Sigmoid colon (tissue), 7 donors: Measurements from ENCODE around the gene GOLGA6L10. TPM values are rescaled to one million over a fixed set of nuclear protein-coding genes. Genes with fewer than 3 reads are reported as not detected.
"Not testable (repeated sequence)": the region's sequence is repeated elsewhere in the genome, so short reads cannot be mapped to it uniquely, and the experiment has no call there.

Experiments used
- DNase-seq: peaks from one replicate; pipeline ENCODE4 v3.0.0-alpha.2; 2019
- H3K27ac ChIP-seq, 4 donors: fragments of 200-600 bp; sonication (generic); one replicate each; pipeline ENCODE4 v1.5.1; 2016 to 2019; ENCODE audit warnings: mild to moderate bottlenecking in 1 of 4
- H3K27me3 ChIP-seq, 3 donors: fragments of 200-600 bp; sonication (generic); one replicate each; pipeline ENCODE4 v1.5.1; 2019; ENCODE audit warnings: mild to moderate bottlenecking in 1 of 3
- H3K36me3 ChIP-seq, 4 donors: fragments of 200-600 bp; sonication (generic); one replicate each; pipeline ENCODE4 v1.5.1; 2016 to 2019
- H3K4me1 ChIP-seq, 4 donors: fragments of 200-600 bp; sonication (generic); one replicate each; pipeline ENCODE4 v1.5.1; 2017 to 2019
- H3K4me3 ChIP-seq, 4 donors: fragments of 200-600 bp; sonication (generic); one replicate each; pipeline ENCODE4 v1.5.1; 2017 to 2019; ENCODE audit warnings: mild to moderate bottlenecking in 2 of 4, moderate library complexity in 1 of 4
- H3K9me3 ChIP-seq, 4 donors: fragments of 200-600 bp in 3 of 4; sonication (generic) in 3 of 4; one replicate each; pipeline versions ENCODE4 v1.5.1 to v1.6.1; 2013 to 2019
- CTCF ChIP-seq, 4 experiments: fragments of 450-650 bp in 3 of 4; fragments of 200-600 bp in 1 of 4; IDR thresholded peaks; one replicate each; pipeline ENCODE4 v1.5.1; 2016 to 2019; ENCODE audit warnings: antibody characterized with exemption in 4 of 4, mild to moderate bottlenecking in 3 of 4, moderate library complexity in 2 of 4
- WGBS, 2 donors: extraction: QIAGEN DNeasy Blood & Tissue Kit; methylation state at CpG; one replicate each; pipeline ENCODE4 v1.1.7; 2013; 5-methylcytosine and 5-hydroxymethylcytosine counted together
- intact Hi-C: fragments of 100-400 bp; cut with DNase I; formaldehyde crosslinking; loops from one replicate; pipeline ENCODE4 v1.15.1; 2023
- polyA plus RNA-seq, 3 donors: library from polyadenylated mRNA; stranded (reverse); fragments of 200-250 nt; gene quantifications; one replicate each; pipeline ENCODE4 v1.2.3, GENCODE V29; 2013
- total RNA-seq, 4 donors: library from RNA; depleted of rRNA; stranded (reverse); fragments of >200 nt; gene quantifications; one replicate each; pipeline ENCODE4 v1.1.0, GENCODE V29; 2016
- donor health status: healthy with polysubstance abuse.
- donor health status: Bipolar disorder and iron deficiency.
- donor health status: healthy.

GOLGA6L10 gene
- total and polyA plus RNA-seq, 7 donors, result 0.60 to 3.0 (median 1.8) TPM

- H3K4me3 ChIP-seq, DNase-seq, H3K36me3 ChIP-seq, intact Hi-C loops, H3K4me1 ChIP-seq, H3K27me3 ChIP-seq, H3K27ac ChIP-seq, H3K9me3 ChIP-seq: not testable (repeated sequence)
- WGBS, 2 donors, result 93 to 98% methylated on average over 7 to 11 of the region's 12 CpGs
Observed at GRCh38 chr15:82344421-82344820, 4.9 kb downstream of the GOLGA6L10 start.

GRCh38 chr15:82343851-82344250, 5.4 kb downstream of the GOLGA6L10 start:
- intact Hi-C loops, H3K9me3 ChIP-seq, H3K36me3 ChIP-seq, H3K4me1 ChIP-seq, H3K27me3 ChIP-seq, H3K4me3 ChIP-seq, H3K27ac ChIP-seq: not testable (repeated sequence)
- 89 to 92% methylated on average over 2 of the region's 5 CpGs for WGBS, 2 donors
- DNase-seq, result peak; percentile 50

GRCh38 chr15:82342632-82343374, 6.5 kb downstream of the GOLGA6L10 start:
- H3K4me3 ChIP-seq, H3K36me3 ChIP-seq, H3K9me3 ChIP-seq, H3K27ac ChIP-seq, H3K4me1 ChIP-seq, H3K27me3 ChIP-seq, intact Hi-C loops: not testable (repeated sequence)
- TF ChIP-seq CTCF (IDR thresholded peaks at IDR 0.05), result peak in 1 of 4 experiments; percentile 47
- DNase-seq, result peak; percentile 74
- 53 to 60% methylated on average over 8 of the region's 11 CpGs for WGBS, 2 donors

- peak; percentile 36 for DNase-seq
- H3K36me3 ChIP-seq, H3K9me3 ChIP-seq, H3K4me1 ChIP-seq, intact Hi-C loops, H3K27ac ChIP-seq, H3K4me3 ChIP-seq, H3K27me3 ChIP-seq: not testable (repeated sequence)
- WGBS, 2 donors, result 88 to 90% methylated on average over 8 of the region's 8 CpGs
Observed at GRCh38 chr15:82338573-82338972, 10.7 kb downstream of the GOLGA6L10 start.

- H3K9me3 ChIP-seq, H3K27me3 ChIP-seq, H3K4me1 ChIP-seq, H3K27ac ChIP-seq, H3K4me3 ChIP-seq, H3K36me3 ChIP-seq, DNase-seq, intact Hi-C loops: not testable (repeated sequence)
- WGBS, 2 donors, result 92 to 93% methylated on average over 10 of the region's 11 CpGs
Observed at GRCh38 chr15:82338053-82338452, 11.2 kb downstream of the GOLGA6L10 start.

- 82 to 97% methylated on average over 3 of the region's 5 CpGs for WGBS, 2 donors
- H3K9me3 ChIP-seq, H3K36me3 ChIP-seq, H3K4me3 ChIP-seq, H3K27ac ChIP-seq, H3K4me1 ChIP-seq, intact Hi-C loops, H3K27me3 ChIP-seq: not testable (repeated sequence)
- peak; percentile 33 for DNase-seq
Observed at GRCh38 chr15:82337051-82337450, 12.2 kb downstream of the GOLGA6L10 start.

GRCh38 chr15:82336180-82336647, 13.1 kb downstream of the GOLGA6L10 start:
- H3K36me3 ChIP-seq, H3K4me3 ChIP-seq, H3K4me1 ChIP-seq, H3K27me3 ChIP-seq, intact Hi-C loops, H3K9me3 ChIP-seq, H3K27ac ChIP-seq: not testable (repeated sequence)
- 64 to 74% methylated on average over 10 of the region's 10 CpGs for WGBS, 2 donors
- peak; percentile 54 for DNase-seq

GRCh38 chr15:82335006-82335405, 14.3 kb downstream of the GOLGA6L10 start:
- H3K27me3 ChIP-seq, DNase-seq, H3K4me1 ChIP-seq, H3K36me3 ChIP-seq, H3K27ac ChIP-seq, H3K4me3 ChIP-seq, intact Hi-C loops, H3K9me3 ChIP-seq: not testable (repeated sequence)
- WGBS, 2 donors, result 91 to 92% methylated on average over 2 of the region's 2 CpGs

- DNase-seq, intact Hi-C loops: not testable (repeated sequence)
- 86 to 91% methylated on average over 7 to 8 of the region's 9 CpGs for whole genome bisulfite sequencing, 2 donors
Observed at GRCh38 chr15:82334554-82334932, 14.7 kb downstream of the GOLGA6L10 start.

GRCh38 chr15:82333603-82334553, 15.4 kb downstream of the GOLGA6L10 start:
- DNase-seq, H3K27me3 ChIP-seq, H3K36me3 ChIP-seq, H3K4me1 ChIP-seq, intact Hi-C loops, H3K9me3 ChIP-seq, H3K4me3 ChIP-seq: not testable (repeated sequence)
- peak overlapping the region in 1 of 4 donors; percentile 34 for H3K27ac ChIP-seq
- WGBS, 2 donors, result 81 to 89% methylated on average over 41 to 42 of the region's 43 CpGs

More at GRCh38 chr15:82334554-82334932, 14.7 kb downstream of the GOLGA6L10 start:
- H3K4me3 ChIP-seq, H3K27ac ChIP-seq, H3K9me3 ChIP-seq, H3K36me3 ChIP-seq, H3K27me3 ChIP-seq, H3K4me1 ChIP-seq: not testable (repeated sequence)
